HCT116 (cell line): Measurements from ENCODE around the gene TBRG4. TPM values are rescaled to one million over a fixed set of nuclear protein-coding genes. Genes with fewer than 3 reads are reported as not detected.

Source experiments
- ATAC-seq: fragments of 200-7000 bp; cut with Tn5 transposase; 2 replicates; pipeline ENCODE4 v1.9.1; 2020; ENCODE audit warnings: mild to moderate bottlenecking, moderate library complexity
- BruUV-seq: library from RNA; stranded (reverse); fragments of 400-500 nt; replicated peaks from 2 replicates; lab custom pipeline; 2021; lab: Mats Ljungman, UMichigan
- CTCF ChIA-PET: fragments of 300-600 bp; sonication (Branson Sonifier 250); formaldehyde crosslinking; loops from one replicate; lab custom pipeline; 2021; ENCODE audit warnings: antibody characterized with exemption; lab: Charles Lee
- POLR2A ChIA-PET: fragments of 300-600, 350-600 bp; sonication (Branson Sonifier 250); formaldehyde crosslinking; loops from one replicate; lab custom pipeline; 2021; ENCODE audit warnings: antibody characterized with exemption; lab: Charles Lee
- RAD21 ChIA-PET, 2 experiments: fragments of 300-600 bp; sonication (Branson Sonifier 250); formaldehyde crosslinking; loops; one replicate each; lab custom pipeline; 2023; ENCODE audit warnings: low total read pairs in 2 of 2; ENCODE audit not compliant: uncharacterized antibody in 2 of 2, unreplicated experiment in 2 of 2, low non-redundant PET in 1 of 2; lab: Charles Lee
- DNase-seq: peaks from one replicate; pipeline ENCODE4 v3.0.0-alpha.2; 2010; ENCODE audit warnings: low read depth, low spot score
- H2AFZ ChIP-seq: fragments of 200-600 bp; shearing (Covaris generic), sonication (generic); 2 replicates; pipeline ENCODE4 v1.6.1; 2017; ENCODE audit warnings: low read depth, mixed run types, mixed read lengths, antibody characterized with exemption, low read length; ENCODE audit not compliant: poor library complexity, severe bottlenecking
- H3K27ac ChIP-seq: 2 replicates; pipeline ENCODE4 v1.5.1; 2012; ENCODE audit warnings: low read depth, low read length
- H3K27me3 ChIP-seq: fragments of 200-600 bp; sonication (generic); 2 replicates; pipeline ENCODE4 v1.6.1; 2016; ENCODE audit warnings: mixed run types, low read length, mixed read lengths; ENCODE audit not compliant: insufficient read depth
- H3K36me3 ChIP-seq, 2 experiments: fragments of 200-500 bp in 1 of 2; fragments of 200-600 bp in 1 of 2; sonication (Bioruptor generic) in 1 of 2; sonication (generic) in 1 of 2; 2 replicates each; pipeline versions ENCODE4 v1.5.1 to v1.6.1; 2014 to 2016; ENCODE audit warnings: low read length in 2 of 2, inconsistent platforms in 1 of 2, mixed read lengths in 1 of 2, mixed run types in 1 of 2; ENCODE audit not compliant: insufficient read depth in 2 of 2, control insufficient read depth in 1 of 2
- H3K4me1 ChIP-seq, 2 experiments: fragments of 200-600 bp in 1 of 2; sonication (generic) in 1 of 2; 2 replicates each; pipeline versions ENCODE4 v1.5.1 to v1.6.1; 2012 to 2017; ENCODE audit warnings: low read length in 2 of 2, inconsistent platforms in 1 of 2, mild to moderate bottlenecking in 1 of 2, mixed read lengths in 1 of 2, mixed run types in 1 of 2, moderate library complexity in 1 of 2; ENCODE audit not compliant: insufficient read depth in 2 of 2, control insufficient read depth in 1 of 2
- H3K4me2 ChIP-seq: fragments of 200-600 bp; sonication (generic); 2 replicates; pipeline ENCODE4 v1.6.1; 2017; ENCODE audit warnings: mixed run types, low read length, mixed read lengths
- H3K4me3 ChIP-seq, 2 experiments: fragments of 200-600 bp in 1 of 2; sonication (generic) in 1 of 2; replicated peaks in 1 of 2; 2 replicates each; pipeline ENCODE4 v1.5.1; 2011 to 2016; ENCODE audit warnings: low read length in 2 of 2, control low read depth in 1 of 2, low read depth in 1 of 2, mild to moderate bottlenecking in 1 of 2, mixed read lengths in 1 of 2, mixed run types in 1 of 2
- H3K79me2 ChIP-seq: fragments of 200-600 bp; sonication (generic); 2 replicates; pipeline ENCODE4 v1.6.1; 2017; ENCODE audit warnings: mild to moderate bottlenecking, mixed run types, low read length, moderate library complexity, mixed read lengths; ENCODE audit not compliant: insufficient read depth
- H3K9ac ChIP-seq: fragments of 200-600 bp; sonication (generic); 2 replicates; pipeline ENCODE4 v1.6.1; 2016; ENCODE audit warnings: low read length, mixed read lengths
- H3K9me2 ChIP-seq: fragments of 200-600 bp; sonication (generic), shearing (Covaris generic); 2 replicates; pipeline ENCODE4 v1.6.1; 2017; ENCODE audit warnings: mixed run types, mild to moderate bottlenecking, moderate library complexity; ENCODE audit not compliant: insufficient read depth
- H3K9me3 ChIP-seq, 2 experiments: fragments of 200-500 bp in 1 of 2; fragments of 200-600 bp in 1 of 2; sonication (Bioruptor generic) in 1 of 2; sonication (generic) in 1 of 2; 2 replicates each; pipeline ENCODE4 v1.6.1; 2014 to 2017; ENCODE audit warnings: low read length in 2 of 2, mixed read lengths in 2 of 2, inconsistent platforms in 1 of 2, low read depth in 1 of 2, mild to moderate bottlenecking in 1 of 2, mixed run types in 1 of 2, moderate library complexity in 1 of 2; ENCODE audit not compliant: control insufficient read depth in 1 of 2, insufficient read depth in 1 of 2
- H4K20me1 ChIP-seq: fragments of 200-600 bp; sonication (generic), shearing (Covaris generic); 2 replicates; pipeline ENCODE4 v1.6.1; 2017; ENCODE audit warnings: mixed run types, mild to moderate bottlenecking, moderate library complexity; ENCODE audit not compliant: insufficient read depth
- CEBPB ChIP-seq: IDR thresholded peaks from 2 replicates; pipeline ENCODE4 v1.6.1; 2012; ENCODE audit warnings: low read depth
- EGR1 ChIP-seq: IDR thresholded peaks from 2 replicates; pipeline ENCODE4 v1.6.1; 2012; ENCODE audit warnings: low read depth
- EZH2 ChIP-seq: fragments of 200-600 bp; sonication (generic); IDR thresholded peaks from 2 replicates; pipeline ENCODE4 v1.6.1; 2017; ENCODE audit warnings: antibody characterized with exemption, mixed run types
- FOSL1 ChIP-seq: IDR thresholded peaks from 2 replicates; pipeline ENCODE4 v1.6.1; 2012; ENCODE audit warnings: low read depth
- JUND ChIP-seq: IDR thresholded peaks from 2 replicates; pipeline ENCODE4 v1.6.1; 2012
- POLR2AphosphoS5 ChIP-seq: IDR thresholded peaks from 2 replicates; pipeline ENCODE4 v1.6.1; 2011; ENCODE audit warnings: mild to moderate bottlenecking, low read depth, low read length, moderate library complexity
- RAD21 ChIP-seq: IDR thresholded peaks from 2 replicates; pipeline ENCODE4 v1.6.1; 2012; ENCODE audit warnings: low read depth, mild to moderate bottlenecking
- SIN3A ChIP-seq: IDR thresholded peaks from 2 replicates; pipeline ENCODE4 v1.6.1; 2012; ENCODE audit warnings: low read depth
- SP1 ChIP-seq: IDR thresholded peaks from 2 replicates; pipeline ENCODE4 v1.6.1; 2012; ENCODE audit warnings: low read depth
- YY1 ChIP-seq: IDR thresholded peaks from 2 replicates; pipeline ENCODE4 v1.6.1; 2011; ENCODE audit warnings: low read length, low read depth, moderate library complexity, mild to moderate bottlenecking; ENCODE audit not compliant: insufficient replicate concordance; ENCODE audit errors: extremely low read depth
- ZFX ChIP-seq: fragments of 450-650 bp; IDR thresholded peaks from 2 replicates; pipeline ENCODE4 v1.6.1; 2017
- ZNF274 ChIP-seq: fragments of 200-500 bp; sonication (Bioruptor generic); IDR thresholded peaks from 2 replicates; pipeline ENCODE4 v1.6.1; 2014; ENCODE audit warnings: mild to moderate bottlenecking, low read depth, low read length, inconsistent platforms
- intact Hi-C: fragments of 100-400 bp; cut with micrococcal nuclease; formaldehyde crosslinking; loops from 2 replicates; pipeline ENCODE4 v1.10.0; 2022
- total RNA-seq: library from RNA; stranded (reverse); gene quantifications from one replicate; pipeline ENCODE4 v1.2.1, GENCODE V29; 2021; ENCODE audit not compliant: unreplicated experiment
- TF ChIP-seq, protein P1 (sequence below): IDR thresholded peaks from 2 replicates; pipeline ENCODE4 v1.6.1; 2012
- TF ChIP-seq, protein P2 (sequence below): IDR thresholded peaks from 2 replicates; pipeline ENCODE4 v1.6.1; 2012; ENCODE audit warnings: low read depth
- TF ChIP-seq, protein P3 (sequence below): IDR thresholded peaks from 2 replicates; pipeline ENCODE4 v1.6.1; 2012
- TF ChIP-seq, protein P4 (sequence below), 3 experiments: fragments of 200-600 bp in 1 of 3; sonication (generic) in 1 of 3; IDR thresholded peaks in 2 of 3; conservative IDR thresholded peaks in 1 of 3; 2 replicates each; pipeline ENCODE4 v1.5.1; 2012 to 2017; ENCODE audit warnings: low read depth in 2 of 3, low read length in 2 of 3, antibody characterized with exemption in 1 of 3, borderline replicate concordance in 1 of 3, control low read depth in 1 of 3, mild to moderate bottlenecking in 1 of 3, mixed read lengths in 1 of 3, mixed run types in 1 of 3, moderate library complexity in 1 of 3; ENCODE audit not compliant: insufficient read depth in 1 of 3

TBRG4 gene
- total RNA-seq, 1 experiment from 2014 or later: 136 TPM

DNA sequence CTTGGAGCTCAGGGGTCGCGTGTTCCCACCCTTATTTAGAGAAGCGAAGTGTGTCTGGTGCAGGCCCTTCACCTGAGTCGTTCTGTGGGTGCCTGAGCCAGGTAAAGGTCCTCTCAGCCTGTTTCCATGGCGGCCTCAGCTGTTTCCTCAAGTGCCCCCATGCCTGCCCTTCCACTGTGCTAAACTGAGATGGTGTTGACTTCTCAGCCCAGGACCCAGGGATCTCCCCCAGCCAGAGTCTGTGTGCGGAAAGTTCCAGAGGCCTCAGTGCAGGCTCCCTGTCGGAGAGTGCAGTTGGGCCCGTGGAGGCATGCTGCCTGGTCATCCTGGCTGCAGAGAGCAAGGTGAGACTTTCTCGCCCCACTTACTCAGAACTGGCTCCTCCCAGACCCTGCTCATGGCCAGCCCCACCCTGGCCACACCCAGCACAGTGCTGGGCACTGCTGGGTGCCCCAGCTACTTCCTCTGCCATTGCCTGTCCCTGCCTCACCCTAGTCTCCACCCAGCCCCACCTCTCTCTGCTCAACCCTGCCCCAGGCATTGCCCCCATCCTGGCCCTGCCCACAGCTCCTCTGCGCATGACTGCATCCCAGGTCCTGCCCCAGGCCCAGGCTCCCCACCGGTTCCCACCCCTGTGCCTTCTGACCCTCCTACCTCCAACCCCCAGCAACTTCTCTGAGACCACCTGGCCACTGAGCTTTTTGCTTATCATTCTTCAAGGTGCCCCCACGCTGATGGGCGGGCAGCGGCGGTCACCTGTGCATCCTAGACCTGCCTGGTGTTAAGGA lies 43.1 kb downstream of the TBRG4 start:
- H3K4me3 ChIP-seq: no peak overlapping the region
- BruUV-seq: no TSS peak
- H3K4me2 ChIP-seq: peak overlapping the region; percentile 54
- H3K9ac ChIP-seq: peak overlapping the region; percentile 7; the same call in 1 of the 2 replicates
- ChIA-PET CTCF (no interaction called here), POLR2A (no interaction called here)
- no peaks in the 10 kb centered on the region; a peak in 1 of 4 replicates for H3K36me3 ChIP-seq
- H3K79me2 ChIP-seq: peaks cover 4% of the 10 kb centered on the region; the same call in 1 of the 2 replicates
- H3K9me2 ChIP-seq: no peaks in the 10 kb centered on the region
- H4K20me1 ChIP-seq: no peaks in the 10 kb centered on the region
- H2AFZ ChIP-seq: no peak overlapping the region
- peaks cover 12 to 20% of the 10 kb centered on the region in 2 experiments for H3K4me1 ChIP-seq
- ATAC-seq: peak; percentile 95
- H3K27me3 ChIP-seq: no peaks in the 10 kb centered on the region
- no peak for TF ChIP-seq EGR1
- peak; percentile 49 for TF ChIP-seq SP1
- TF ChIP-seq ZFX: no peak
- no peak for TF ChIP-seq CEBPB
- TF ChIP-seq POLR2AphosphoS5: peak; percentile 30; the same call in 1 of the 2 replicates
- no peak for TF ChIP-seq SIN3A
- TF ChIP-seq FOSL1: no peak
- TF ChIP-seq, protein P1, sequence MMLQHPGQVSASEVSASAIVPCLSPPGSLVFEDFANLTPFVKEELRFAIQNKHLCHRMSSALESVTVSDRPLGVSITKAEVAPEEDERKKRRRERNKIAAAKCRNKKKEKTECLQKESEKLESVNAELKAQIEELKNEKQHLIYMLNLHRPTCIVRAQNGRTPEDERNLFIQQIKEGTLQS: no peak
- no peak for TF ChIP-seq YY1
- TF ChIP-seq JUND: no peak
- TF ChIP-seq ZNF274: no peak
- no peak for TF ChIP-seq RAD21
- TF ChIP-seq, protein P2, sequence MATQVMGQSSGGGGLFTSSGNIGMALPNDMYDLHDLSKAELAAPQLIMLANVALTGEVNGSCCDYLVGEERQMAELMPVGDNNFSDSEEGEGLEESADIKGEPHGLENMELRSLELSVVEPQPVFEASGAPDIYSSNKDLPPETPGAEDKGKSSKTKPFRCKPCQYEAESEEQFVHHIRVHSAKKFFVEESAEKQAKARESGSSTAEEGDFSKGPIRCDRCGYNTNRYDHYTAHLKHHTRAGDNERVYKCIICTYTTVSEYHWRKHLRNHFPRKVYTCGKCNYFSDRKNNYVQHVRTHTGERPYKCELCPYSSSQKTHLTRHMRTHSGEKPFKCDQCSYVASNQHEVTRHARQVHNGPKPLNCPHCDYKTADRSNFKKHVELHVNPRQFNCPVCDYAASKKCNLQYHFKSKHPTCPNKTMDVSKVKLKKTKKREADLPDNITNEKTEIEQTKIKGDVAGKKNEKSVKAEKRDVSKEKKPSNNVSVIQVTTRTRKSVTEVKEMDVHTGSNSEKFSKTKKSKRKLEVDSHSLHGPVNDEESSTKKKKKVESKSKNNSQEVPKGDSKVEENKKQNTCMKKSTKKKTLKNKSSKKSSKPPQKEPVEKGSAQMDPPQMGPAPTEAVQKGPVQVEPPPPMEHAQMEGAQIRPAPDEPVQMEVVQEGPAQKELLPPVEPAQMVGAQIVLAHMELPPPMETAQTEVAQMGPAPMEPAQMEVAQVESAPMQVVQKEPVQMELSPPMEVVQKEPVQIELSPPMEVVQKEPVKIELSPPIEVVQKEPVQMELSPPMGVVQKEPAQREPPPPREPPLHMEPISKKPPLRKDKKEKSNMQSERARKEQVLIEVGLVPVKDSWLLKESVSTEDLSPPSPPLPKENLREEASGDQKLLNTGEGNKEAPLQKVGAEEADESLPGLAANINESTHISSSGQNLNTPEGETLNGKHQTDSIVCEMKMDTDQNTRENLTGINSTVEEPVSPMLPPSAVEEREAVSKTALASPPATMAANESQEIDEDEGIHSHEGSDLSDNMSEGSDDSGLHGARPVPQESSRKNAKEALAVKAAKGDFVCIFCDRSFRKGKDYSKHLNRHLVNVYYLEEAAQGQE: no peak
- TF ChIP-seq, protein P3, sequence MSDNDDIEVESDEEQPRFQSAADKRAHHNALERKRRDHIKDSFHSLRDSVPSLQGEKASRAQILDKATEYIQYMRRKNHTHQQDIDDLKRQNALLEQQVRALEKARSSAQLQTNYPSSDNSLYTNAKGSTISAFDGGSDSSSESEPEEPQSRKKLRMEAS: no peak; the same call in 1 of the 2 replicates
- TF ChIP-seq, protein P4, sequence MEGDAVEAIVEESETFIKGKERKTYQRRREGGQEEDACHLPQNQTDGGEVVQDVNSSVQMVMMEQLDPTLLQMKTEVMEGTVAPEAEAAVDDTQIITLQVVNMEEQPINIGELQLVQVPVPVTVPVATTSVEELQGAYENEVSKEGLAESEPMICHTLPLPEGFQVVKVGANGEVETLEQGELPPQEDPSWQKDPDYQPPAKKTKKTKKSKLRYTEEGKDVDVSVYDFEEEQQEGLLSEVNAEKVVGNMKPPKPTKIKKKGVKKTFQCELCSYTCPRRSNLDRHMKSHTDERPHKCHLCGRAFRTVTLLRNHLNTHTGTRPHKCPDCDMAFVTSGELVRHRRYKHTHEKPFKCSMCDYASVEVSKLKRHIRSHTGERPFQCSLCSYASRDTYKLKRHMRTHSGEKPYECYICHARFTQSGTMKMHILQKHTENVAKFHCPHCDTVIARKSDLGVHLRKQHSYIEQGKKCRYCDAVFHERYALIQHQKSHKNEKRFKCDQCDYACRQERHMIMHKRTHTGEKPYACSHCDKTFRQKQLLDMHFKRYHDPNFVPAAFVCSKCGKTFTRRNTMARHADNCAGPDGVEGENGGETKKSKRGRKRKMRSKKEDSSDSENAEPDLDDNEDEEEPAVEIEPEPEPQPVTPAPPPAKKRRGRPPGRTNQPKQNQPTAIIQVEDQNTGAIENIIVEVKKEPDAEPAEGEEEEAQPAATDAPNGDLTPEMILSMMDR (IDR thresholded peaks at IDR 0.05 in 2 of 3, conservative IDR thresholded peaks at IDR 0.05 in 1 of 3; ENCODE audit: borderline replicate concordance in 1 of 3, insufficient read depth in 1 of 3, low read depth in 2 of 3, low read length in 2 of 3): no peak
- no peak for TF ChIP-seq EZH2
- TF ChIP-seq, all 23 proteins: peak for 2
- RAD21 ChIA-PET: no interaction called here
- intact Hi-C loops: no loop called here
- DNase-seq: peak; percentile 28
- peak overlapping the region; percentile 8; the same call in 1 of the 2 replicates for H3K27ac ChIP-seq
- no peaks in the 10 kb centered on the region for H3K9me3 ChIP-seq
